ENCODE data around the gene PROK1. TPM values are rescaled to one million over a fixed set of nuclear protein-coding genes. Genes with fewer than 3 reads are reported as not detected.

PROK1 gene
- polyA plus RNA-seq, 1 of the 3 experiments (the other 2 are of a cell fraction): not detected

DNA sequence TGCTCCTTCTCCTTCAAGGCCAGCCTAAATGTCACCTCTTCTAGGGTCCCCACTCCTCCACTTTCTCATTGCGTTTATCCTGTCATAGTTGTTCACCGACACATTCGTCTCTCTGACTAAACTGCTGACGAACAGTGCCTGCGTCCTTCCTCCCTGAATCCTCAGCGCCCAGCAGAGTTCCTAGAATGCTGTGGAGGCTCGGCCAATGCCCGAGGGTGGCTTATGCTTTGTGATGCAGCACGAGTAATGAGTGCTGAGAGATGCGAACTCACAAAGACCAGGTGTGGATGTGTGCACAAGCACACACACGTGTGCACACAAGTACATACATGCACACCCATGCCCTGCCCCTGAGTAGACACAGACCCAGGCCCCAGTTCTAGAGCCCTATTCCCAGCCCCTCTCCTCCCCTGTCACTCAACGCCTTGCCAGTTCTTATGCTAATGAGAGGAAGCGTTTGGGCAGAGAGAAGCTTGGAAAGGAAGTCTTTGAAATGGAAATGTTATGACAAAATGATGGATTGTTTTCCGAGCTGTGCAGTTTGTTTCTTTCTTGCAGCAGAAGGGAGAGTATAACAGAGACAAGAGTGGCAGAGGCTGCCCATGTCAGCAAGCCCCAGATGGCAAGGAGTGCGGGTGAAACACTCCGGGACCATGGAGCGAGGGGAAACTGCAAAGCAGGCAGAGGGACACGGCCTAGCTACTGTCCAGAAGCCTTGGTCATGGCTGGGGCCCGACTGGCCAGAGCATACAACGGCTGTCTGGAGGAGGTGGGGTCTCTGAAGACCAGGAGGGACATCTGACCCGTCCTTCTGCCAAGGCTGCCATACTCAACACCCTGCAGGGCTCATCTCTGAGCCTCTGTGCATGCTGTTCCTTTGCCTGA, 43.8 kb downstream of the PROK1 start:
- no peak for TF ChIP-seq POLR2AphosphoS5 (IDR thresholded peaks at IDR 0.05; ENCODE audit: low read depth, low read length)
- TF ChIP-seq RFX5 (IDR thresholded peaks at IDR 0.05; ENCODE audit: low read length): no peak
- TF ChIP-seq EZH2phosphoT487 (IDR thresholded peaks at IDR 0.05; ENCODE audit: borderline replicate concordance, low read depth): no peak
- TF ChIP-seq, protein P1, sequence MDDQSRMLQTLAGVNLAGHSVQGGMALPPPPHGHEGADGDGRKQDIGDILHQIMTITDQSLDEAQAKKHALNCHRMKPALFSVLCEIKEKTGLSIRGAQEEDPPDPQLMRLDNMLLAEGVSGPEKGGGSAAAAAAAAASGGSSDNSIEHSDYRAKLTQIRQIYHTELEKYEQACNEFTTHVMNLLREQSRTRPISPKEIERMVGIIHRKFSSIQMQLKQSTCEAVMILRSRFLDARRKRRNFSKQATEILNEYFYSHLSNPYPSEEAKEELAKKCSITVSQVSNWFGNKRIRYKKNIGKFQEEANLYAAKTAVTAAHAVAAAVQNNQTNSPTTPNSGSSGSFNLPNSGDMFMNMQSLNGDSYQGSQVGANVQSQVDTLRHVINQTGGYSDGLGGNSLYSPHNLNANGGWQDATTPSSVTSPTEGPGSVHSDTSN (IDR thresholded peaks at IDR 0.05): no peak
- no peak for TF ChIP-seq MEF2A (IDR thresholded peaks at IDR 0.05; ENCODE audit: borderline replicate concordance, low read depth)
- no peak for TF ChIP-seq JUND (IDR thresholded peaks at IDR 0.05)
- TF ChIP-seq NFIC (IDR thresholded peaks at IDR 0.05; ENCODE audit: borderline replicate concordance): no peak
- TF ChIP-seq TCF12 (IDR thresholded peaks at IDR 0.05): no peak
- no peak for TF ChIP-seq FOXJ3 (CRISPR knock-in tag; IDR thresholded peaks at IDR 0.05)
- no peak for TF ChIP-seq USF1 (IDR thresholded peaks at IDR 0.05; ENCODE audit: borderline replicate concordance, low read depth)
- no peak for TF ChIP-seq MXI1 (IDR thresholded peaks at IDR 0.05; ENCODE audit: low read depth, low read length)
- no peak for TF ChIP-seq ELF1 (IDR thresholded peaks at IDR 0.05)
- no peak for TF ChIP-seq RCOR1 (IDR thresholded peaks at IDR 0.05; ENCODE audit: low read length)
- Histone ChIP-seq H3K36me3 (replicated peaks in 1 of 2; ENCODE audit: control insufficient read depth in 1 of 2, insufficient read depth in 2 of 2, low read length in 1 of 2) (no peaks in the 10 kb centered on the region), H3K27me3 (ENCODE audit: insufficient read depth) (no peaks in the 10 kb centered on the region; the same call in 1 of the 2 replicates), H3K9me3 (no peaks in the 10 kb centered on the region), H3K79me2 (ENCODE audit: insufficient read depth) (no peaks in the 10 kb centered on the region), H3K9ac (no peak overlapping the region), H3K4me1 (ENCODE audit: control insufficient read depth in 1 of 2, insufficient read depth in 2 of 2, low read depth in 1 of 2, low read length in 1 of 2) (no peaks in the 10 kb centered on the region), H3F3A (replicated peaks; ENCODE audit: insufficient read depth) (no peaks in the 10 kb centered on the region), H2AFZ (ENCODE audit: low read depth) (no peak overlapping the region), H3K9me2 (no peaks in the 10 kb centered on the region), H3K27ac (ENCODE audit: low read depth in 2 of 2, low read length in 1 of 2) (no peak overlapping the region), H3K4me2 (no peak overlapping the region), H4K20me1 (ENCODE audit: insufficient read depth) (no peaks in the 10 kb centered on the region), H3K4me3 (ENCODE audit: low read depth in 2 of 2, low read length in 1 of 2) (no peak overlapping the region)
- ChIA-PET CTCF (interaction anchor here (1.0 to 9.3 kb wide), 34 partner anchors 13 to 418 kb away, joined by 3 to 162 read pairs (median 9); partner anchors contain the start of genes KCNA10, KCNC4, LAMTOR5 and PROK1), POLR2A (no interaction called here)
- 68% methylated on average over 19 of the region's 21 CpGs for WGBS (ENCODE audit: low lambda C conversion rate)
- no peak for DNase-seq

- H3K79me2 ChIP-seq (ENCODE audit: insufficient read depth): no peaks in the 10 kb centered on the region
- no peak overlapping the region for H3K27ac ChIP-seq (ENCODE audit: low read depth in 2 of 2, low read length in 1 of 2)
- H3K27me3 ChIP-seq (ENCODE audit: insufficient read depth): no peaks in the 10 kb centered on the region; the same call in 1 of the 2 replicates
- no peak overlapping the region for H3K9ac ChIP-seq
- no peaks in the 10 kb centered on the region for H3K9me2 ChIP-seq
- WGBS (ENCODE audit: low lambda C conversion rate): 26% methylated on average over 8 of the region's 8 CpGs
- no peaks in the 10 kb centered on the region for H4K20me1 ChIP-seq (ENCODE audit: insufficient read depth)
- no peaks in the 10 kb centered on the region for H3K36me3 ChIP-seq (replicated peaks in 1 of 2; ENCODE audit: control insufficient read depth in 1 of 2, insufficient read depth in 2 of 2, low read length in 1 of 2)
- H3K4me3 ChIP-seq (ENCODE audit: low read depth in 2 of 2, low read length in 1 of 2): no peak overlapping the region; a peak in 1 of 4 replicates
- no peak overlapping the region for H2AFZ ChIP-seq (ENCODE audit: low read depth)
- TF ChIP-seq SIN3A (IDR thresholded peaks at IDR 0.05; ENCODE audit: borderline replicate concordance, low read depth, low read length): no peak
- TF ChIP-seq RAD21 (IDR thresholded peaks at IDR 0.05; ENCODE audit: low read length): peak; percentile 97
- TF ChIP-seq CHD2 (IDR thresholded peaks at IDR 0.05; ENCODE audit: low read length, partially characterized antibody): peak; percentile 33
- no peak for TF ChIP-seq JUND (IDR thresholded peaks at IDR 0.05)
- TF ChIP-seq SMC3 (IDR thresholded peaks at IDR 0.05; ENCODE audit: low read depth, low read length): peak; percentile 82
- peak; percentile 97 for TF ChIP-seq CTCF (IDR thresholded peaks at IDR 0.05)
- TF ChIP-seq, protein P2, sequence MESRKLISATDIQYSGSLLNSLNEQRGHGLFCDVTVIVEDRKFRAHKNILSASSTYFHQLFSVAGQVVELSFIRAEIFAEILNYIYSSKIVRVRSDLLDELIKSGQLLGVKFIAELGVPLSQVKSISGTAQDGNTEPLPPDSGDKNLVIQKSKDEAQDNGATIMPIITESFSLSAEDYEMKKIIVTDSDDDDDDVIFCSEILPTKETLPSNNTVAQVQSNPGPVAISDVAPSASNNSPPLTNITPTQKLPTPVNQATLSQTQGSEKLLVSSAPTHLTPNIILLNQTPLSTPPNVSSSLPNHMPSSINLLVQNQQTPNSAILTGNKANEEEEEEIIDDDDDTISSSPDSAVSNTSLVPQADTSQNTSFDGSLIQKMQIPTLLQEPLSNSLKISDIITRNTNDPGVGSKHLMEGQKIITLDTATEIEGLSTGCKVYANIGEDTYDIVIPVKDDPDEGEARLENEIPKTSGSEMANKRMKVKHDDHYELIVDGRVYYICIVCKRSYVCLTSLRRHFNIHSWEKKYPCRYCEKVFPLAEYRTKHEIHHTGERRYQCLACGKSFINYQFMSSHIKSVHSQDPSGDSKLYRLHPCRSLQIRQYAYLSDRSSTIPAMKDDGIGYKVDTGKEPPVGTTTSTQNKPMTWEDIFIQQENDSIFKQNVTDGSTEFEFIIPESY (IDR thresholded peaks at IDR 0.05; ENCODE audit: borderline replicate concordance, low read depth): no peak
- ChIA-PET POLR2A (interaction anchor here (0.9 to 1.4 kb wide), 2 partner anchors 8 to 87 kb away, joined by 3 read pairs; no protein-coding TSS in a partner anchor), CTCF (interaction anchor here (0.5 to 9.3 kb wide), 118 partner anchors 8 to 856 kb away, joined by 3 to 162 read pairs (median 5); partner anchors contain the start of genes KCNA10, KCNA2, KCNC4 and LAMTOR5)
- DNase-seq: peak; percentile 86
- H3K4me2 ChIP-seq: no peak overlapping the region
- no peaks in the 10 kb centered on the region for H3K4me1 ChIP-seq (ENCODE audit: control insufficient read depth in 1 of 2, insufficient read depth in 2 of 2, low read depth in 1 of 2, low read length in 1 of 2)
- no peaks in the 10 kb centered on the region for H3K9me3 ChIP-seq
- H3F3A ChIP-seq (replicated peaks; ENCODE audit: insufficient read depth): no peaks in the 10 kb centered on the region
Measured at GRCh38 chr1:110495926-110496600, 45.1 kb downstream of the PROK1 start.
